Prostate gland (tissue), 2 donors: Measurements from ENCODE around the gene AMN. TPM values are rescaled to one million over a fixed set of nuclear protein-coding genes. Genes with fewer than 3 reads are reported as not detected.
A peak's percentile ranks its signal among the peaks of the same experiment; 100 is the strongest.

Experiments used
- DNase-seq: peaks from one replicate; pipeline ENCODE4 v3.0.0-alpha.2; 2019; ENCODE audit warnings: low spot score
- H3K27ac ChIP-seq, 2 donors: fragments of 200-600 bp; sonication (generic); 2 replicates each; pipeline ENCODE4 v1.5.1; 2017 to 2019
- H3K27me3 ChIP-seq: fragments of 200-600 bp; sonication (generic); replicated peaks from 2 replicates; pipeline ENCODE4 v1.5.1; 2019; ENCODE audit not compliant: insufficient read depth
- H3K36me3 ChIP-seq, 2 donors: fragments of 200-600 bp; sonication (generic); 1 replicate in 1 of 2; 2 replicates in 1 of 2; pipeline versions ENCODE4 v1.5.1 to v1.8.1; 2017 to 2019
- H3K4me1 ChIP-seq: fragments of 200-600 bp; sonication (generic); replicated peaks from 2 replicates; pipeline ENCODE4 v1.5.1; 2019
- H3K4me3 ChIP-seq, 2 donors: fragments of 200-600 bp; sonication (generic); 2 replicates each; pipeline ENCODE4 v1.5.1; 2017 to 2019
- H3K9me3 ChIP-seq: fragments of 200-600 bp; sonication (generic); 2 replicates; pipeline ENCODE4 v1.5.1; 2017
- POLR2A ChIP-seq: fragments of 450-650 bp; IDR thresholded peaks from one replicate; pipeline ENCODE4 v1.6.1; 2016; ENCODE audit warnings: antibody characterized with exemption, mild to moderate bottlenecking
- POLR2AphosphoS5 ChIP-seq: sonication (generic); formaldehyde crosslinking; IDR thresholded peaks from one replicate; pipeline ENCODE4 v1.6.1; 2017; ENCODE audit warnings: antibody characterized with exemption
- WGBS: methylation state at CpG from one replicate; pipeline ENCODE4 v1.1.5; 2018; 5-methylcytosine and 5-hydroxymethylcytosine counted together
- intact Hi-C: fragments of 100-400 bp; cut with DNase I; formaldehyde crosslinking; loops from one replicate; pipeline ENCODE4 v1.14.2; 2022
- total RNA-seq, 2 donors: library from RNA; depleted of rRNA; stranded (reverse); fragments of >200 nt; gene quantifications; one replicate each; pipeline ENCODE4 v1.1.0, GENCODE V29; 2016
- TF ChIP-seq, protein P1 (sequence below), 4 experiments: fragments of 200-600 bp in 2 of 4; fragments of 450-650 bp in 2 of 4; sonication (generic) in 2 of 4; IDR thresholded peaks; 1 replicate in 3 of 4; 2 replicates in 1 of 4; pipeline ENCODE4 v1.5.1; 2016 to 2019; ENCODE audit warnings: antibody characterized with exemption in 4 of 4, mild to moderate bottlenecking in 2 of 4, moderate library complexity in 2 of 4

The AMN gene
- total RNA-seq, 2 donors from 2014 or later, result 0.91 to 1.6 TPM

GRCh38 chr14:102948698-102949061 is 26.2 kb downstream of the AMN start:
- WGBS, result 71% methylated on average over 9 of the region's 9 CpGs
- DNase-seq, result no peak
- TF ChIP-seq, protein P1, sequence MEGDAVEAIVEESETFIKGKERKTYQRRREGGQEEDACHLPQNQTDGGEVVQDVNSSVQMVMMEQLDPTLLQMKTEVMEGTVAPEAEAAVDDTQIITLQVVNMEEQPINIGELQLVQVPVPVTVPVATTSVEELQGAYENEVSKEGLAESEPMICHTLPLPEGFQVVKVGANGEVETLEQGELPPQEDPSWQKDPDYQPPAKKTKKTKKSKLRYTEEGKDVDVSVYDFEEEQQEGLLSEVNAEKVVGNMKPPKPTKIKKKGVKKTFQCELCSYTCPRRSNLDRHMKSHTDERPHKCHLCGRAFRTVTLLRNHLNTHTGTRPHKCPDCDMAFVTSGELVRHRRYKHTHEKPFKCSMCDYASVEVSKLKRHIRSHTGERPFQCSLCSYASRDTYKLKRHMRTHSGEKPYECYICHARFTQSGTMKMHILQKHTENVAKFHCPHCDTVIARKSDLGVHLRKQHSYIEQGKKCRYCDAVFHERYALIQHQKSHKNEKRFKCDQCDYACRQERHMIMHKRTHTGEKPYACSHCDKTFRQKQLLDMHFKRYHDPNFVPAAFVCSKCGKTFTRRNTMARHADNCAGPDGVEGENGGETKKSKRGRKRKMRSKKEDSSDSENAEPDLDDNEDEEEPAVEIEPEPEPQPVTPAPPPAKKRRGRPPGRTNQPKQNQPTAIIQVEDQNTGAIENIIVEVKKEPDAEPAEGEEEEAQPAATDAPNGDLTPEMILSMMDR (IDR thresholded peaks at IDR 0.05), result no peak
- TF ChIP-seq POLR2A (no peak), POLR2AphosphoS5 (no peak)
- intact Hi-C loops, result no loop called here
- no peak overlapping the region for H3K27ac ChIP-seq
- H3K4me3 ChIP-seq, result no peak overlapping the region
- H3K9me3 ChIP-seq, result no peaks in the 10 kb centered on the region
- peaks cover 8 to 52% of the 10 kb centered on the region in 2 donors for H3K36me3 ChIP-seq
- no peaks in the 10 kb centered on the region for H3K27me3 ChIP-seq
- H3K4me1 ChIP-seq, result peaks cover 12% of the 10 kb centered on the region

DNA sequence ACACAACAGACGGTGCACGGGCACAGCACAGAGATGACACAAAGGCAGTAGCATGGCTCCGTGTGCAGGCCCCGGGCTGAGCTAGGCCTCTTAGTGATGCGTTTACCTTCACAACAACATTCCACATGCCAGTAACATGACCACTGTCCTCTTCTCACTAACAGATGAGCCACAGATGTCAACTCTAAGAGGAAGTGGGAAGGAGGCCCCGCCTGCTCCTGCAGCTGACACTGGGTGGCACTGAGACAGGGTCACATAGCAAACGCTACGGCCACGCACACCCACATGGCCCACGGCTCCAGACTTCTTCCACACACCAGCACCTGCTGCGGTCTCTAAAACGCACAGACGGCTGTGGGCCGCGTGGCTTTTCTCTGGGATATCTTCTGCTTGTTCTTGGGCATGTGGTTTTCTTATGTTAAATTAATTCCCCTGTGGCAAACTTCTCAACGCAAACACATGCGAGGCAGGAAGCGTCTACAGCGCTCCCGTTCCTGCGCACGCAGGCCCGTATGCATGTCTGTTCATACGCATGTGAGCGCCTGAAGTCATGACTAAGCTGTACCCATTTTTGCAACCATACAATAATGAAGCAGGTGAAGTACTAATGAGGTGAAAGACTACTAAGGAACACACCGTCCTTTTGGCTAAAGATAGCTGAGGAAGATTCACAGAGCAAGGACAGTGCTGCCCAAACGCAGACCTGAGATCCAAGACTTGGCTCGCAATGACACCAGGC is 26.8 kb downstream of the AMN start:
- peak overlapping the region in 1 of 2 donors; percentile 2 for H3K27ac ChIP-seq
- H3K36me3 ChIP-seq, result peaks cover 7 to 49% of the 10 kb centered on the region in 2 donors
- WGBS, result 77% methylated on average over 28 of the region's 28 CpGs
- no peak for DNase-seq
- no peaks in the 10 kb centered on the region for H3K27me3 ChIP-seq
- no peaks in the 10 kb centered on the region for H3K9me3 ChIP-seq
- H3K4me1 ChIP-seq, result peaks cover 12% of the 10 kb centered on the region
- no peak for TF ChIP-seq POLR2A
- no peak for TF ChIP-seq POLR2AphosphoS5
- TF ChIP-seq, protein P1 (IDR thresholded peaks at IDR 0.05), result no peak
- intact Hi-C loops, result no loop called here
- no peak overlapping the region for H3K4me3 ChIP-seq

DNA sequence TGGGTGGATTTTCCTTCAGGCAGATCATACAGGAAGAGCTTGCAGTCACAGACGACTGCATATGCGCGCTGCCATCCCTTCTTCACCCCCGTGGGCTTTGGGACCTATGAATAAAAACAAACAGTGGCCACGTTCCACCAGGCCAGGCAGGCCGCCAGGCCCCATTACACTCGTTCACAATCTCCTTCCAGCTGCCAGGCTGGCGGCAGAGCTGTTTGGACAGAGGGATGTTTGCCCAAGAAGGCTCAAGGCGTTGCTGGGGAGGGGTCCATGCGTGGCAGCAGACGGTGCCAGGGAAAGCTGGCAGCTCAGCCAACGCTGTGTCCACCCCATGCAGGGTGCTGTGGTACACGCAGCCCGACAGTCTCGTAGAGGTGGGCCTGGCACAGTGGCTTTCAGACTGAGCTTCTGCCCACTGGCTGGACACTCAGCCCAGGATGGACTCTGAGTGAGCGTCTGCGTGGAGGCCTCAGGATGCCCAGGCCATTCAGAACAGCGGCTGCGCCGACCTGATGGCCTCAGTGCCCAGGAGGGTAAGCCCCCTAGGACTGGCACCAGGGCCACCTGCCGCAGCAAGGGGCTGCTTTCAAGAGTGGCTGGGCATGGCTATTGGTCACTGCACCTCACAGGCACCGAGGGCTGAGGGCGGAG is 27.5 kb downstream of the AMN start:
- TF ChIP-seq POLR2AphosphoS5 (peak; percentile 79), POLR2A (no peak)
- TF ChIP-seq, protein P1 (IDR thresholded peaks at IDR 0.05), result no peak
- Histone ChIP-seq H3K36me3 (peaks cover 5 to 52% of the 10 kb centered on the region in 2 donors), H3K27me3 (no peaks in the 10 kb centered on the region), H3K27ac (peak overlapping the region in 1 of 2 donors; percentile 2), H3K4me1 (peaks cover 12% of the 10 kb centered on the region), H3K9me3 (no peaks in the 10 kb centered on the region), H3K4me3 (no peak overlapping the region)
- intact Hi-C loops, result no loop called here
- DNase-seq, result peak; percentile 80
- WGBS, result 55% methylated on average over 20 of the region's 23 CpGs

- TF ChIP-seq, protein P1 (IDR thresholded peaks at IDR 0.05), result no peak
- TF ChIP-seq POLR2AphosphoS5 (no peak), POLR2A (no peak)
- DNase-seq, result no peak
- 73% methylated on average over 10 of the region's 10 CpGs for WGBS
- intact Hi-C loops, result no loop called here
- Histone ChIP-seq H3K36me3 (peaks cover 0 to 46% of the 10 kb centered on the region in 2 donors), H3K9me3 (no peaks in the 10 kb centered on the region), H3K4me1 (peaks cover 12% of the 10 kb centered on the region), H3K4me3 (no peak overlapping the region), H3K27ac (no peak overlapping the region), H3K27me3 (no peaks in the 10 kb centered on the region)
These were observed 28.6 kb downstream of the AMN start for GRCh38 chr14:102951034-102951433.

GRCh38 chr14:102951799-102952198 is 29.3 kb downstream of the AMN start:
- intact Hi-C loops, result no loop called here
- H3K9me3 ChIP-seq, result no peaks in the 10 kb centered on the region
- no peaks in the 10 kb centered on the region for H3K27me3 ChIP-seq
- H3K36me3 ChIP-seq, result peaks cover 0 to 40% of the 10 kb centered on the region in 2 donors
- TF ChIP-seq, protein P1 (IDR thresholded peaks at IDR 0.05), result no peak
- H3K4me3 ChIP-seq, result no peak overlapping the region
- H3K4me1 ChIP-seq, result peaks cover 12% of the 10 kb centered on the region
- H3K27ac ChIP-seq, result no peak overlapping the region
- WGBS, result 82% methylated on average over 8 of the region's 8 CpGs
- DNase-seq, result no peak
